CD4-positive, alpha-beta T cell treated with Interleukin-12 subunit alpha and Interleukin-12 subunit beta, for 1 hour (primary cell): ENCODE results near the gene CAMSAP3.

ENCODE experiments used
- DNase-seq: peaks from one replicate; pipeline ENCODE4 v3.0.0-alpha.2; 2020

CAMSAP3 gene

DNA sequence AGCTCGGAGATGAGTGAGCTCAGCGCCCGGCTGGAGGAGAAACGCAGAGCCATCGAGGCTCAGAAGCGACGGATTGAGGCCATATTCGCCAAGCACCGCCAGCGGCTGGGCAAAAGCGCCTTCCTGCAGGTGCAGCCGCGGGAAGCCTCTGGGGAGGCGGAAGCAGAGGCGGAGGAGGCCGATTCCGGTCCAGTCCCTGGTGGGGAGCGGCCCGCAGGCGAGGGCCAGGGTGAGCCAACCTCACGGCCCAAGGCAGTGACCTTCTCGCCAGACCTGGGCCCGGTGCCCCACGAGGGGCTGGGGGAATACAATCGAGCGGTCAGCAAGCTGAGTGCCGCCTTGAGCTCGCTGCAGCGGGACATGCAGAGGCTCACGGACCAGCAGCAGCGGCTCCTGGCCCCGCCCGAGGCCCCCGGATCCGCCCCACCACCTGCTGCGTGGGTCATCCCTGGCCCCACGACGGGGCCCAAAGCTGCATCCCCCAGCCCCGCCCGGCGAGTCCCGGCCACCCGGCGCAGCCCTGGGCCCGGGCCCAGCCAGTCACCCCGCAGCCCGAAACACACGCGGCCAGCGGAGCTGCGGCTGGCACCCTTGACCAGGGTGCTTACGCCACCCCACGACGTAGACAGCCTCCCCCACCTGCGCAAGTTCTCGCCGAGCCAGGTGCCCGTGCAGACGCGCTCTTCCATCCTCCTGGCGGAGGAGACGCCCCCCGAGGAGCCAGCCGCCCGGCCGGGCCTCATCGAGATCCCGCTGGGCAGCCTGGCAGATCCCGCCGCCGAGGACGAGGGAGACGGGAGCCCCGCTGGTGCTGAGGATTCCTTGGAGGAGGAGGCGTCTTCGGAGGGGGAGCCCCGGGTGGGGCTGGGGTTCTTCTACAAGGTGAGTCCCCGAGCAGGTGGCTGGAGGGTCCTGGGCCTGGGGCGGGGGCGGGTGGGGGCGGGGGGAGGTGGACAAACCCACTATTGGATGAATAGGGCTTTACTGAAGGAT, 16.9 kb downstream of the CAMSAP3 start:
- DNase-seq: no peak

DNA sequence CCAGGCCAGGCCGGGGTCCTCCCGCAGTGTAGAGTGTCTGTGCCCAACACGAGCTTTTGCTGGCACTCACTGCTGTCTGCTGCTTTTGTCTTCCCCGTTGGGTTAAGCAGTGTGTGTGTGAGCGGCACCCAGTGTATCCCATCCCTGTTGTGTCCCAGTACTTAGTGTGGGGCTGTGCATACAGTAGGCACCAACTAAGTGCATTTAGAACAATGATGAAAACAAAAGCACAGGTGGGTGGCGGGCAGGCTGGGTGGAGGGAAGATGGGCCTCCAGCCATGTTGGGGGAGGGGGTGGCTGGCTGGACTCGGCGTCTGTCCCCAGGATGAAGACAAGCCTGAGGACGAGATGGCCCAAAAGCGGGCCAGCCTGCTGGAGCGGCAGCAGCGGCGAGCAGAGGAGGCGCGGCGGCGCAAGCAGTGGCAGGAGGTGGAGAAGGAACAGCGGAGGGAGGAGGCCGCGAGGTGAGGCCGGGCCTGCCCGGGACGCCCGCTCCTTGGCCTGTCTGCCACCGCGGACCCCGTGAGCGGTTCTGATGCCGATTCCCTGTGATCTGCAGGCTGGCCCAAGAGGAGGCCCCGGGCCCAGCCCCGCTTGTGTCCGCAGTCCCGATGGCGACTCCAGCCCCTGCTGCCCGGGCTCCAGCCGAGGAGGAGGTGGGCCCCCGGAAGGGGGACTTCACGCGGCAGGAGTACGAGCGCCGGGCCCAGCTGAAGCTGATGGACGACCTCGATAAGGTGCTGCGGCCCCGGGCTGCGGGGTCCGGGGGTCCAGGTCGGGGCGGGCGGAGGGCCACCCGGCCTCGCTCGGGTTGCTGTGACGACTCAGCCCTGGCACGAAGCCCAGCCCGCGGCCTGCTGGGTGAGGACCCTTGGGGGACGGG, 19.4 kb downstream of the CAMSAP3 start:
- no peak for DNase-seq

DNA sequence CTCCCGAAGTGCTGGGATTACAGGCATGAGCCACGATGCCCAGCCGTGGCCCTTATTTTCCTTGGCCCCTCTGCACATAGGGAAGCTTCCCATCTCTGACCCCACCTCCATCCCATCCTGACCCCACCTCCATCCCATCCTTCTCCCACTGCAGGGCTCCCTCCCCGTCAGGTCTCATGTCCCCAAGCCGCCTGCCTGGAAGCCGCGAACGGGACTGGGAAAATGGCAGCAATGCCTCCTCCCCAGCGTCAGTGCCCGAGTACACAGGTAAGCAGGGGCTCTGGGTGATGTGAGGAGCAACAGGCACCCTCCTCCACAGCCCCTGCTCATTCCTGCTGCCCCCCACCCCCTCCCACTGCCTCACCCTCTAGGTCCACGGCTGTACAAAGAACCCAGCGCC, 21.5 kb downstream of the CAMSAP3 start:
- DNase-seq: no peak

DNA sequence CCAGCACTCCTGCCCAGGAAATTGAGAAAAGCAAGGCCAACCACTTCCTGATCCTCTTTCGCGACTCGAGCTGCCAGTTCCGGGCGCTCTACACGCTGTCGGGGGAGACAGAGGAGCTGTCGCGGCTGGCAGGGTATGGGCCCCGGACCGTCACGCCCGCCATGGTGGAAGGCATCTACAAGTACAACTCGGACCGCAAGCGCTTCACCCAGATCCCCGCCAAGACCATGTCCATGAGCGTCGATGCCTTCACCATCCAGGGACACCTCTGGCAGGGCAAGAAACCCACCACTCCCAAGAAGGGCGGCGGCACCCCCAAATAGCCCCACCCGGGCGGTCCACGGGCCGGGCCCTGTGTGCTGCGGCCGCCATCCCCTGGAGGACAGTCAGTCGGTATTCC, 22.1 kb downstream of the CAMSAP3 start:
- no peak for DNase-seq

DNA sequence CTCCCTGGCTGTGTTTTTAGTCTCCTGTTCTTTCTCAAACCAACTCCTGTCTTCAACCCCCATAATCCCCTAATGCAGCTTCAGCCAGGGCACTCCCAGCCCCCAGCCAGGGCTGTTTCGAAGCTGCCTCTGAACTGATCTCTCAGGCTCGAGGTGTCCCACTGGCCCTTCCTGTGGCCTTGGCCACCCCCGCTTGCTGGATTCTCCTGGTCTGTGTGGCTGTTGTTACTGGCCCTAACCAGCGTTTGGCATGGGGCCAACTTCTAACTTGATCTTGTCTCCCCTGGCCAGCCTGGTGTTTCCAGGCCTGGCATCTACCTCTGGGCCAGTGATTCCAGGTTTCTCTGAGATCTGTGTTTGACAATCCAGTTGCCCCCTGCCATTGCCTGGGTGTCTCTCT, 22.7 kb downstream of the CAMSAP3 start:
- DNase-seq: no peak

DNA sequence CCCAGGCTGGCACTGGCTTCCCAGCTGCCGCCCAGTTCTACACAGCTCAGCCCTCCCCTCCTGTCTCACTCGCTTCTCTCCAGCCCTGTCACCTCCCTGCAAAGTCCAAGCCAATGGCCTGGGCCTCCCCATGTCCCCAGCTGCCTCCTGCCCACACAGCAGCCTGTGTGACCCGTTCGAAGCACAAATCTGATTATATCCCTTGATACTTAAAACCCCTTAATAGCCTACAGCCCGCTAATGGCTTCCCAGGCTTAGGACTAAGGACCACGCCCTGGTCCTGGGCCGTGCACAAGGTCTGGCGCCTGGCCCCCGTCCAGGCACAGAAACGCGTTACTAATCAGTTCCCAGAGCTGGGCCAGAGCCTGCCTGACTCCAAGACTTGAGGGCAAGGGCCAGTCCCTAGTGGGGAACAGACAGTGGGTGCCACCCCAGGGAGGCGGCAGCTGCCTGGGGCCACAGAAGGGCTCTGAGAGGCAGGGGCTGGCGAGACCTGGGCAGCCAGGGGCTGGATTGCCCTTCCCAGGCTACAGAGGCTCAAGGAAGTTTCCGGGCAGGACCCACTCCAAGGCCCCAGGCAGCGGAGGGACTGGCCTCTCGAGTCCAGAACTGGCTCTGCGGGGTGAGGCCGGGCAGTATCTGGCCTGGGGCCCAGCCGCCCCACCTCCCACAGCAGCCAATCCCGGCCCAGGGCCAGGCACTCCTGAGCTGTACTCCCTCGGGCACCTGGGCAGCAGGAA, 23.3 kb downstream of the CAMSAP3 start:
- no peak for DNase-seq

DNA sequence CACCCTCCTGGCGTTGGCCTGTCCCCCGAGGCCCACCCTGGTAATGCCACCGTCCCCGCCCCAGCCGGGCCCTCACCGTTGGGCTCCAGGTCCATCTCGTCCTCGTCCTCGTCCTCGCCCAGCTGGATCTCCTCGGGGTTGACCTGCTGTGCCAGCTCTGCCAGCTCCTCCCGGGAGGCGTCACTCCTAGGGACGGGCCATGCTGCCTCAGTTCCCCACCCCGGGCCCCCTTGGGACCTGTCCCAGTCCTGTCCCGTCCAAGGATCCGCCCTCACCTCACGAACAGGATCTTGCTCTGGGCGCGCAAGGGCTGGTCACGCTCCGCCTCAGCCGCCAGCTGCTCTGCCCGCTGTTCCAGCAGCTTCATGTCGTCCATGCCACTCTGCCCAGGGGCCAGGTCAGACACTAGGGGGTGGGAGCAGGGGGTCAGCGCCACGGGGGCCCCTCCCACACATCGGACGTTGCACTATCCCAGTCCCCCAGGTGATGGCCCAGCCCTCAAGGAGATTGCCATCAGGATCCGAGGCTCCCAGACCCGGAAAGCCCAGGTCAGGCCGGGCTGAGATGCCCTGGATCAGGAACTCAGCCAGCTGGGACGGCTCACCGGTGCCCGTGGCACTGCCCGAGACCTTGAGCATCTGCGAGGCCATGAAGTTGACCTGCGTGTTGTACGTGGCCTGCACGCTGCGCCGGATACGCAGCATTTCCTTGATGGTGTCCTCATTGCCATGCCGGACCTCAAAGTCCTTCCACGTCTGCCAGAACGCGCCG, 24.2 kb downstream of the CAMSAP3 start:
- DNase-seq: no peak

DNA sequence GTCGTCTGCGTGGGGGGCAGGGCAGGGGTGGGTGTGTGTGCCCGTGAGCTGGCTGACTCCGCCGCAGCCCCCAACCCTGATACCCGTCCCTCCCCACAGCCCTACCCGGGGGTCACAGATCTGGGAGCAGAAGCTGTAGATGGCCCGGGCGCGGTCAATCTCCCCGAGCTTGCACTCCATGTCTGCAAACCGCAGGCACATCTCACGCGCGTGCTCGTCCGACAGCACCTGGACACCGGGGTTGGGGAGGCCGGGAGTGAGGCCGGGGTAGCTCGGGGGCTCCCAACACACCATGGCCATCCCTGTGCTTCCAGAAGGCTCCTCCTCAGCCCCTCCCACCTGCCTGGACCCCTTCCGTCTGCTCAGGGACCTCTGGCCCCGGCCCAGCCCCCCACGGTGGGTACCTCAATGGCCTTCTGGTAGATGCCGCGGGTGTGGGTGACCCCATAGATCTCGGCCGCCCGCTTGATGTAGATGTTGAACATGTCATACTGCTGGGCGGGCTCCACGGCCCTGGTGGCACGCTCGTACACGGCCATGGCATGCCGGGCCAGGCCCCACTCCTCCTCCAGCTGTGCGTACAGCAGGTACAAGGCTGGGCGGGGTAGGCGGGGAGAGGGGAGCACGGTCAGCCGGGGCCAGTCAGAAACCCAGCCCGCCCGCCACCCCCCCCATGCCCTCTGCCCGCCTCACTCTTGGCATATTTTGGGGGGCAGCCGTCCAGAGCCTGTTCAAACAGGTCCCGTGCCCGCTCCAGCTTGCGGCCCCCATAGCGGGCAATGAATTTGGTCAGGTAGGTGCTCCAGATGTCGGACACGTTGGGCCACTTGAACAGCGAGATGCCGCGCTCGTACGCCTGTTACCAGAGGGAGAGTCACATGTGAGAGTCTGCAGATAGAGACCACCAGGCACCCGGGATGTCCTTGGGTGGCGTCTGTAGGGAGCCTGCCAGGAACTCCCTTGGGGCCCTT, 25.1 kb downstream of the CAMSAP3 start:
- no peak for DNase-seq

DNA sequence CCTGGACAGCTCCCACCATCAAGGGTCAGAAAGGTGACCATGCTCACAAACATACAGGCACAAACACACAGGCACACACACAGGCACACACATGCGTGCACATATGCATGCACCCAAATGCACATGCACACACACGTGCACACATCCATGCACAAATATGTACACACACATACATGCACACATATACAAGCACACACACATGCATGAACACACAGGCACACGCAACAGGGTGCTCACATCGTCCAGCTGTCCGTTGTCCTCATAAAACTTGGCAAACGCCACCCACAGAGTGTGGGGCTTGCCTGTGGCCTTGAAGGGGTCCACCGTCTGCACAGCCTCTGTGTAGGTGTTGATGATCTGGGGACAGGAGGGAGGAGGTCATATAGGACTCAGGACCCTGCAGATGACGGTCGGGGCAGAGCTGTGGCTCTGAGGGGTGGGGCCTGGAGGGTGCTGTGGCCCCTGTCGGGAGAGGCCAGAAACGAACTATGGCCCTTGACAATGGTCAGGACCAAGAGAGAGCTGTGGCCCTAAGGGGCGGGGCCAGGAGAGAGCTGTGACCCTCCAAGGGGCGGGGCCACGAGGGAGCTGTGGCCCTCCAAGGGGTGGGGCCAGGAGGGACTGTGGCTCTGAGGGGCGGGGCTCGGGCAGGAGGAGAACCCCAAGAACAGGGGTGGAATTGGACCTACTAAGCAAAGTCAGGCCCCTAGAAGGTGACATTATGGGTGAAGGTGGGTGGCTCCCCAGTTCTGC, 27.4 kb downstream of the CAMSAP3 start:
- DNase-seq: no peak

DNA sequence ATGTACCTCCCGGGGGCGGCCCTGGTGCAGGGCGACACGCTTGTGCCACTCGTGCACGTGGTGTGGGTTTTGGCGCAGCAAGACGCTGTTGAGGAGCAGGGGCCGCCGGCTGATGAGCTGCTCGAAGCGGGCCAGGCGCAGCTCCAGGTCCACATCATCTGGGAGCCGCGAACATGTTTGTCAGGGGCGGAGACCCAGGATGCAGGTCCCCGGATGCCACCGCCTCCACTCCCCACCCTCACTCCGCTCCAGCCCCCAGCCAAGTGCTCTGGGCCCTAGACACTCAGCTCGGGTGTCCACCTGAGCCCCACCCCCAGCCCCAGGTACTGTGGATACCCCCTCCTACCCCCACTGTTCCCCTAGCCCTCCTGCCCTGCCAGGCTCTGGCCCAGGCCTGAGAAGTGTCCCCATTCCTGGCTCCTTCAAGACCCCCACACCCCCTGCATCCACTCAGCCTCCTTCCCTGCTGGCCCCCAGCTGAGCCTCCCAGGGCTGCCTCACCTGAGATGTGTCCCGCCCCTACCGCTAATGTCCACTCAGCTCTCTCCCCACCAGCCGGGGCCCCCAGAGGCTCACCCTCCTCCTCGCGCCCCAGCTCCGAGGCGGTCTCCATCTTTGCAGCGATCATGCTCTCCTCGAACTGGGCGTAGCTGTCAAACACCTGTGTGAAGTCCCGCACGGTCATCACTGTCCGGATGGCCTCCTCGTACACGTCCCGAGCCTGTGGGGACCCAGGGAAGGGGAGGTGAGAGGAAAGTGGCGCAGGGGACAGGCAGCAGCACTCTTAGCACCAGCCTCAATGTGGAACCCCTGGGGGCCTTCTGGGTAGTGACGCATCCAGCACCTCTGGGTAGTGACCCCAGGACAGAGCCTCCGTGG, 28.3 kb downstream of the CAMSAP3 start:
- DNase-seq: no peak

DNA sequence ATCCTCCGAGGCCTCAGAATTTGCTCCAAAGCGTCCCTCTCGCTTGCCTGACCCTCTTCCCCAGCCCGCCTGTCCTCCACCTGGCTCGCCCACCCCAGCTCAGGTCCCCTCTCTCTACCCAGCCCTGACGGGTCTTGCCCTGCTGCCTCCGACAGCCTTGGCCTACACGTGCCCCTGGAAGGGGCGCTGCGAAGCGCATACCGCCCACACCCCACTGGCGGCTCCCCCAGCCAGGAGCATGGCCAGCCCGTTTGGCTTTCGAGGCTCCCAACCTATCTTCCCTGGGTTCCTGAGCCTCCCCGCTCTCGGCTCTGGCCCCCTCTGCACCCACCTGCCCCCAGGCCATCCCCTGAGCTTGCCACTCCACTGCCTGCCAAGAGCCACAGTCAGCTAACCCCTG, 29.1 kb downstream of the CAMSAP3 start:
- no peak for DNase-seq

DNA sequence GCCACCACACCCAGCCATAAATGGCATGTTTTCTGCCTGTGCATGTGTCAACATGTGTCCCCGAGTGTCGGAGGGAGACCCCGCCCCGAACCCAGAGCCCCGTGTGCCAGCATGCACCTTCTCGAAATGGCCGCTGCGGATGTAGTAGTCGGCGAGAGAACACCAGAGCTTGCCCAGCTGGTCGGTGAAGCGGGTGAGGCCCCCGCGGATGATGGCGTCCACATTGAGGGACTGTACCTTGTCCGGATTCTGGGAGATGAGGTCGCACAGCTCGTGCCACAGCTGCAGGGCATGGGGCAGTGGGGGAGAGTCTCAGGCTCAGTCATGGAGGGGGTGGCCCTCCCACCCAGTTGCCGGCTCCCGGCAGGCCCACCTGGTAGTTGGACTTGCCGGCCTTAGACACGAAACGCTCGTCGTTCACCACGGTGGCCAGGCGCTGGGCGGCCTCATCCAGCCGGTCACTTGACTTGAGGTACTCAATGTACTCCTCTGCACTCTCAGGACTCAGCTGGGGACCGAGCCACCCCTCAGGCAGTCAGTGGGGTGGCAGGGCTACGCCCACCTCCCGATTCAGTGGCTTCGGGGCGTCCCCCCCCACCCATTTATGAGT, 30.2 kb downstream of the CAMSAP3 start:
- DNase-seq: no peak

DNA sequence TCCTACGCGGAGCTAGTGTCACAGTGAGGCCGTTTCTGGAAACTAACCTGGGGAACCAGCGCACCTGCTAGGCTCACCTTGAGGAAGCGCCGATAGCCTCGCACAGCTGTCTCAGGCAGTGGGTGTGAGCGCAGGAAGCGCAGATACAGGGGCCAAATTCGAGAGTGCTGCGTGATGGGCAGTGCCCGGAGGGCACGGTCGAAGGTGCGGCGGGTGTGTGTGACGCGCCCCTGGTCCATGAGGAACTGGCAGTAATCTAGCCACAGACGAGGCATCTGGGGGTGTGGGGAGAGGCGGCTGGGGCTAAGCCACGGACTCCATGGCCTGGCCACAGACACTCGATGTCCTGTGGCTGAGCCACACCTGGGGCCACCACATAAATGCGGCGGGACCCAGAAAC, 31.5 kb downstream of the CAMSAP3 start:
- no peak for DNase-seq

DNA sequence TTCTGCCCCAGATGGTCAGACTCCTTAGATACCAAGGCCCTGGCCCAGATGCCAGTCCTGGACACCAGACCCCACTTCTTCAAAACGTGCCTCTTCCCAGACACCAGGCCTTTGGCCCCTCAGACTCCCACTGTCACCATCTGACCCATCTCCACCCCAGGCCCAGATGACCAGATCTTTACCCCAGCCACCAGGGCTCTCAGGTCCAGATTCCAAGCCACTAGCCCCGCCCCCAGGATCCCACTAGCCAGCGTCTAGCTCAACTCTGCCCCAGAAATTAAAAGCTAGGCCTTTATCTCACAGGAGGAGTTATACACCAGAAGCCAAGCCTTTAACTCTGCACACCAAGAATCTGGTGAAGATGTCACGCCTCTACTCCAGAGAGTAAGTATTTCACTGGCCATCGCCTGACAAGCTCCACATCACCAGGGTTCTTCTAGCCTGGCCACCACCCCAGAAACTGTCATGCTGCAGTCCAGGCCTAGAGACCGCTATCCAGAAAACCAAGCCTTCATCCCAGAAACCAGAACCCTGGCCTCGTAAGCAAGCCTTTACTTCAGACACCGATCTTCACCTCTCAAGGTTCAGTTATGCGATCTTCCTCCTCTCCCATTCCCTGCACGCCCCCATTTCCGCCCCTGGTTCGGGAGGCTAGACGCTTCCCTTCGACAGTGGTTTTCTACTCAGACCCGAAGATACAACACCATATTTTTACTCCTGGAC, 33.1 kb downstream of the CAMSAP3 start:
- DNase-seq: no peak

DNA sequence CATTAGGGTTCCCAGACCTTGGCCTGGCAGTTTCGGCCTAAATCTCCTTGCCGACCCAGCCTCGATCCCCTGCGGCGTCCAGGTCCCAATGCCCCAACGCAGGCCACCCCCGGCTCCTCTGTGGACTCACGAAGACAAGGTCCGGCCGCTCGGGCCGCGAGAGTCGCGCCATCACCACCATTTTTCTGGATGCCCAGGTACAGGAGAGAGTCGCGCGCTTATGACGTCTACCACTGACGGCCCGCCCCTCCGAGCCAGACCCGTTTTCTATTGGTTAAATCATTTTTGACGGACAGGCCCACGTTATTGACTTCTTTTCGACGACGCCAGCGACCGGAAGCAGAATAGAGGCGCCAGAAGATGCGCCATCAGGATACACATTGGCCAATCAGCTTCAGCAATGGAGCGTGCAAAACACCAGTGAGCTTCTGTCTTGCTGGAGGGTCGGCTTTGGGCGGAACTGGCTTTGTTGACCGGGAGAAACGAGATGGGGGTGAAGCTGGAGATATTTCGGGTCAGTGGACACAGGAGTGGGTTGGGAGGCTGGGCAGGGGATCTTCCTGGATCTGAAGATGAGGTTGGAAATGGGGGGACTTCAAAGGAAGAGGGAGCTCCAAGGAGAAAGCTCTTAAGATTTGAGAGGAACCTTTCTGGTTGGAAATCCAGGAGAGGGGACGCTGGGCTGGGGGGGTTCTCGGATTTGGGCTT, 33.8 kb downstream of the CAMSAP3 start, which contains the start of the genes PET100 and XAB2:
TSS of gene PET100 (plus strand) at position 447 of the 708 bp plus-strand sequence. CDS start at position 488, 41 bp downstream.
TSS of gene XAB2 (minus strand) at position 199 of the 708 bp plus-strand sequence. CDS start at position 181, 18 bp downstream.
- DNase-seq: peak; percentile 98

DNA sequence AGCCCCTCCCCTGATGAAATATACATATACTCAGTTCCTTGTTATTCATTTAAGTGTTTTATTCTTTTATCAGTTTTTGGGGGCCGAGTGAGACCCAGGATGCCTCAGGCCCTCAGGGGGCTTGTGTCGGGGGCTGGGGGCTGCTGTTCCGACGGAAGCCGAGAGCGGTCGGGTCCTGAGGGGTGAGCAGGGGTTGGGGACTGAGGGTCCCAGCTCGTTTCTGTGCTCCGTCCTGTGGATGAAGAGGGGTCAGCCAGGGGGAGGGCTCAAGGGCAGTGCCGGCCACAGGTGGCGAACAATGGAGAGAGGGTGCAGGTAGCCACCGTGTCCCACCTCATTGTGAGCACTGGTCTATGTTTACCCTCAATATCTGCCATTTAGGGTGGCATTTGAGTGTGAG, 35.9 kb downstream of the CAMSAP3 start:
- no peak for DNase-seq
